ENCODE results near the gene PSMC5.

PSMC5 gene

GRCh38 chr17:63821804-63822203 is 5.4 kb upstream of the PSMC5 start:
- DNase-seq, result no peak

GRCh38 chr17:63822537-63822936 is 4.7 kb upstream of the PSMC5 start:
- no peak for DNase-seq

- no peak for DNase-seq
These were observed 3.4 kb upstream of the PSMC5 start for GRCh38 chr17:63823659-63824331.

- no peak for DNase-seq
These were observed 2.9 kb upstream of the PSMC5 start for GRCh38 chr17:63824362-63824761.

- peak; percentile 24 for DNase-seq
These were observed 696 bp upstream of the PSMC5 start for GRCh38 chr17:63826468-63827001.

- no peak for DNase-seq
These were observed 580 bp downstream of the PSMC5 start for GRCh38 chr17:63827801-63828221.

- DNase-seq, result no peak
These were observed 1.7 kb downstream of the PSMC5 start for GRCh38 chr17:63828936-63829335.

- no peak for DNase-seq
These were observed 3.0 kb downstream of the PSMC5 start for GRCh38 chr17:63830278-63830677.

- DNase-seq, result no peak
These were observed 3.8 kb downstream of the PSMC5 start for GRCh38 chr17:63830904-63831491.

GRCh38 chr17:63831505-63831904 is 4.3 kb downstream of the PSMC5 start:
- no peak for DNase-seq

GRCh38 chr17:63832014-63832413 is 4.8 kb downstream of the PSMC5 start:
- DNase-seq, result no peak

- DNase-seq, result no peak
These were observed 5.2 kb downstream of the PSMC5 start for GRCh38 chr17:63832455-63832854.

- DNase-seq, result no peak
These were observed 6.0 kb downstream of the PSMC5 start for GRCh38 chr17:63833026-63833740.

- no peak for DNase-seq
These were observed 6.6 kb downstream of the PSMC5 start for GRCh38 chr17:63833741-63834373.

- peak; percentile 73 for DNase-seq
These were observed 7.4 kb downstream of the PSMC5 start for GRCh38 chr17:63834431-63835166.

GRCh38 chr17:63835167-63835720 is 8.0 kb downstream of the PSMC5 start:
- DNase-seq, result no peak

- DNase-seq, result no peak
These were observed 9.6 kb downstream of the PSMC5 start for GRCh38 chr17:63836811-63837210.

GRCh38 chr17:63837480-63837879 is 10.2 kb downstream of the PSMC5 start:
- no peak for DNase-seq

GRCh38 chr17:63837962-63838600 is 10.8 kb downstream of the PSMC5 start:
- DNase-seq, result no peak

- no peak for DNase-seq
These were observed 11.5 kb downstream of the PSMC5 start for GRCh38 chr17:63838631-63839171.

GRCh38 chr17:63840591-63841349 is 13.5 kb downstream of the PSMC5 start:
- no peak for DNase-seq
